Astrocyte (in vitro differentiated cells and primary cell): Measurements from ENCODE around the gene SGSM1. TPM values are rescaled to one million over a fixed set of nuclear protein-coding genes. Genes with fewer than 3 reads are reported as not detected.

Experiments
- DNase-seq: peaks from one replicate; pipeline ENCODE4 v3.0.0-alpha.2; 2010; ENCODE audit warnings: low read depth
- FAIRE-seq: peaks from 2 replicates; lab custom pipeline; 2011; peaks lifted over from hg19 to GRCh38; lab: Jason Lieb, UNC
- H2AFZ ChIP-seq: 2 replicates; pipeline ENCODE4 v1.6.0; 2012; ENCODE audit warnings: low read depth, low read length, inconsistent platforms
- H3K27ac ChIP-seq: 2 replicates; pipeline ENCODE4 v1.5.1; 2011; ENCODE audit warnings: low read depth, low read length, inconsistent platforms
- H3K27me3 ChIP-seq: 2 replicates; pipeline ENCODE4 v1.6.0; 2011; ENCODE audit warnings: low read length, inconsistent platforms; ENCODE audit not compliant: insufficient read depth
- H3K36me3 ChIP-seq: 2 replicates; pipeline ENCODE4 v1.5.1; 2011; ENCODE audit warnings: low read length, inconsistent platforms; ENCODE audit not compliant: insufficient read depth
- H3K4me1 ChIP-seq: 2 replicates; pipeline ENCODE4 v1.5.1; 2011; ENCODE audit warnings: low read length, inconsistent platforms; ENCODE audit not compliant: insufficient read depth
- H3K4me2 ChIP-seq: 2 replicates; pipeline ENCODE4 v1.6.0; 2012; ENCODE audit warnings: low read length, inconsistent platforms
- H3K4me3 ChIP-seq: 2 replicates; pipeline ENCODE4 v1.5.1; 2011; ENCODE audit warnings: low read depth, mild to moderate bottlenecking, low read length, inconsistent platforms; ENCODE audit not compliant: insufficient read depth
- H3K79me2 ChIP-seq: 2 replicates; pipeline ENCODE4 v1.6.0; 2012; ENCODE audit warnings: mild to moderate bottlenecking, low read length, inconsistent platforms; ENCODE audit not compliant: insufficient read depth
- H3K9ac ChIP-seq: 2 replicates; pipeline ENCODE4 v1.6.0; 2012; ENCODE audit warnings: mild to moderate bottlenecking, low read length, inconsistent platforms
- H3K9me3 ChIP-seq: 2 replicates; pipeline ENCODE4 v1.5.1; 2012; ENCODE audit warnings: low read depth, mild to moderate bottlenecking, low read length, inconsistent platforms; ENCODE audit not compliant: insufficient read depth
- H4K20me1 ChIP-seq: 2 replicates; pipeline ENCODE4 v1.6.0; 2012; ENCODE audit warnings: low read length, inconsistent platforms; ENCODE audit not compliant: insufficient read depth
- H3K27ac Mint-ChIP-seq: one replicate; pipeline ENCODE4 v1.8.0; 2021; ENCODE audit warnings: mild to moderate bottlenecking, mixed read lengths; ENCODE audit not compliant: unreplicated experiment
- H3K27me3 Mint-ChIP-seq: one replicate; pipeline ENCODE4 v1.8.0; 2021; ENCODE audit warnings: low read depth, mixed read lengths; ENCODE audit not compliant: unreplicated experiment
- H3K36me3 Mint-ChIP-seq: one replicate; pipeline ENCODE4 v1.8.0; 2021; ENCODE audit warnings: low read depth, mixed read lengths; ENCODE audit not compliant: unreplicated experiment
- H3K4me1 Mint-ChIP-seq: one replicate; pipeline ENCODE4 v1.8.0; 2021; ENCODE audit warnings: low read depth, mixed read lengths; ENCODE audit not compliant: unreplicated experiment
- H3K4me3 Mint-ChIP-seq: one replicate; pipeline ENCODE4 v1.8.0; 2021; ENCODE audit warnings: mild to moderate bottlenecking, moderate library complexity, mixed read lengths; ENCODE audit not compliant: unreplicated experiment
- H3K9me3 Mint-ChIP-seq: one replicate; pipeline ENCODE4 v1.8.0; 2021; ENCODE audit warnings: mild to moderate bottlenecking, mixed read lengths; ENCODE audit not compliant: unreplicated experiment
- CTCF ChIP-seq: IDR thresholded peaks from 2 replicates; pipeline ENCODE4 v1.5.1; 2011; ENCODE audit warnings: low read depth, mild to moderate bottlenecking, inconsistent platforms, low read length, moderate library complexity; ENCODE audit not compliant: insufficient read depth
- EZH2 ChIP-seq: IDR thresholded peaks from 2 replicates; pipeline ENCODE4 v1.6.1; 2012; ENCODE audit warnings: mild to moderate bottlenecking, low read length, inconsistent platforms; ENCODE audit not compliant: insufficient read depth
- total RNA-seq: library from RNA; stranded (reverse); gene quantifications from 2 replicates; pipeline ENCODE4 v1.2.1, GENCODE V29; 2021

SGSM1 gene
- total RNA-seq, 1 donor from 2014 or later: 0.05 TPM

- H4K20me1 ChIP-seq: no peaks in the 10 kb centered on the region
- peaks cover 31% of the 10 kb centered on the region for H3K27me3 Mint-ChIP-seq
- no peak overlapping the region for H3K4me3 Mint-ChIP-seq
- no peak overlapping the region for H3K27ac ChIP-seq
- H3K36me3 Mint-ChIP-seq: no peaks in the 10 kb centered on the region
- no peaks in the 10 kb centered on the region for H3K4me1 Mint-ChIP-seq
- H3K4me2 ChIP-seq: no peak overlapping the region
- no peak for FAIRE-seq
- H3K9me3 Mint-ChIP-seq: peaks cover 3% of the 10 kb centered on the region
- no peak overlapping the region for H2AFZ ChIP-seq
- H3K36me3 ChIP-seq: no peaks in the 10 kb centered on the region
- TF ChIP-seq EZH2 (no peak), CTCF (no peak)
- H3K4me3 ChIP-seq: no peak overlapping the region
- H3K9ac ChIP-seq: no peak overlapping the region
- no peak for DNase-seq
- no peak overlapping the region for H3K27ac Mint-ChIP-seq
- no peaks in the 10 kb centered on the region for H3K4me1 ChIP-seq
- H3K9me3 ChIP-seq: no peaks in the 10 kb centered on the region
- peaks cover 5% of the 10 kb centered on the region for H3K27me3 ChIP-seq
- no peaks in the 10 kb centered on the region for H3K79me2 ChIP-seq
Observed at GRCh38 chr22:24873226-24873625, 67.2 kb downstream of the SGSM1 start.

GRCh38 chr22:24875862-24876506, 70.0 kb downstream of the SGSM1 start:
- DNase-seq (no peak), FAIRE-seq (no peak)
- H3K36me3 ChIP-seq: no peaks in the 10 kb centered on the region
- H3K4me1 Mint-ChIP-seq: no peaks in the 10 kb centered on the region
- no peak overlapping the region for H3K4me3 ChIP-seq
- TF ChIP-seq EZH2 (no peak), CTCF (no peak)
- H3K79me2 ChIP-seq: no peaks in the 10 kb centered on the region
- no peaks in the 10 kb centered on the region for H3K4me1 ChIP-seq
- H3K27ac ChIP-seq: no peak overlapping the region
- peaks cover 8% of the 10 kb centered on the region for H3K9me3 Mint-ChIP-seq
- H2AFZ ChIP-seq: no peak overlapping the region
- no peaks in the 10 kb centered on the region for H3K27me3 ChIP-seq
- no peaks in the 10 kb centered on the region for H3K36me3 Mint-ChIP-seq
- no peaks in the 10 kb centered on the region for H4K20me1 ChIP-seq
- no peak overlapping the region for H3K4me3 Mint-ChIP-seq
- no peak overlapping the region for H3K27ac Mint-ChIP-seq
- H3K9ac ChIP-seq: no peak overlapping the region
- H3K9me3 ChIP-seq: no peaks in the 10 kb centered on the region
- peaks cover 37% of the 10 kb centered on the region for H3K27me3 Mint-ChIP-seq
- H3K4me2 ChIP-seq: no peak overlapping the region

- Histone ChIP-seq H3K9ac (no peak overlapping the region), H3K36me3 (no peaks in the 10 kb centered on the region), H3K79me2 (no peaks in the 10 kb centered on the region), H3K27ac (no peak overlapping the region), H2AFZ (no peak overlapping the region), H3K4me2 (no peak overlapping the region), H4K20me1 (no peaks in the 10 kb centered on the region), H3K4me1 (no peaks in the 10 kb centered on the region), H3K9me3 (no peaks in the 10 kb centered on the region), H3K27me3 (no peaks in the 10 kb centered on the region), H3K4me3 (no peak overlapping the region)
- H3K27me3 Mint-ChIP-seq: peaks cover 35% of the 10 kb centered on the region
- H3K9me3 Mint-ChIP-seq: peaks cover 8% of the 10 kb centered on the region
- no peak overlapping the region for H3K27ac Mint-ChIP-seq
- no peaks in the 10 kb centered on the region for H3K4me1 Mint-ChIP-seq
- H3K4me3 Mint-ChIP-seq: no peak overlapping the region
- TF ChIP-seq EZH2 (no peak), CTCF (no peak)
- H3K36me3 Mint-ChIP-seq: no peaks in the 10 kb centered on the region
- DNase-seq: no peak
- no peak for FAIRE-seq
Observed at GRCh38 chr22:24876700-24877099, 70.7 kb downstream of the SGSM1 start.
